IMR-90 (cell line): Measurements from ENCODE around the gene CUEDC2.

Source experiments
- BHLHE40 ChIP-seq: fragments of 150-350 bp; IDR thresholded peaks from 2 replicates; pipeline ENCODE4 v1.6.1; 2016; ENCODE audit warnings: mild to moderate bottlenecking, low read depth, low read length
- CEBPB ChIP-seq: IDR thresholded peaks from 2 replicates; pipeline ENCODE4 v1.6.1; 2012; ENCODE audit warnings: low read depth, low read length, improper control_type of control experiment
- CHD1 ChIP-seq: IDR thresholded peaks from 2 replicates; pipeline ENCODE4 v1.6.1; 2012; ENCODE audit warnings: low read depth, low read length, improper control_type of control experiment
- CTCF ChIP-seq: conservative IDR thresholded peaks from 2 replicates; pipeline ENCODE4 v1.5.1; 2012; ENCODE audit warnings: mild to moderate bottlenecking, low read depth, low read length, improper control_type of control experiment
- MAZ ChIP-seq: IDR thresholded peaks from 2 replicates; pipeline ENCODE4 v1.6.1; 2012; ENCODE audit warnings: low read depth, mild to moderate bottlenecking, low read length, improper control_type of control experiment, moderate library complexity, borderline replicate concordance
- NFE2L2 ChIP-seq: fragments of 150-350 bp; IDR thresholded peaks from 2 replicates; pipeline ENCODE4 v1.6.1; 2016; ENCODE audit warnings: low read depth, mild to moderate bottlenecking, low read length
- POLR2A ChIP-seq: IDR thresholded peaks from 2 replicates; pipeline ENCODE4 v1.6.1; 2012; ENCODE audit warnings: mild to moderate bottlenecking, low read depth, low read length
- RAD21 ChIP-seq: IDR thresholded peaks from 2 replicates; pipeline ENCODE4 v1.6.1; 2012; ENCODE audit warnings: low read length, improper control_type of control experiment
- RCOR1 ChIP-seq: IDR thresholded peaks from 2 replicates; pipeline ENCODE4 v1.6.1; 2012; ENCODE audit warnings: mild to moderate bottlenecking, low read length, improper control_type of control experiment; ENCODE audit not compliant: insufficient replicate concordance
- RFX5 ChIP-seq: IDR thresholded peaks from 2 replicates; pipeline ENCODE4 v1.8.0; 2012; ENCODE audit warnings: low read depth, mild to moderate bottlenecking, low read length, moderate library complexity
- USF2 ChIP-seq: fragments of 150-350 bp; IDR thresholded peaks from 2 replicates; pipeline ENCODE4 v1.6.1; 2017; ENCODE audit warnings: mild to moderate bottlenecking, antibody characterized with exemption, low read length, low read depth
- TF ChIP-seq, protein P1 (sequence below): fragments of 150-350 bp; IDR thresholded peaks from 2 replicates; pipeline ENCODE4 v1.6.1; 2016; ENCODE audit warnings: low read depth, mild to moderate bottlenecking, low read length, moderate library complexity, borderline replicate concordance

DNA sequence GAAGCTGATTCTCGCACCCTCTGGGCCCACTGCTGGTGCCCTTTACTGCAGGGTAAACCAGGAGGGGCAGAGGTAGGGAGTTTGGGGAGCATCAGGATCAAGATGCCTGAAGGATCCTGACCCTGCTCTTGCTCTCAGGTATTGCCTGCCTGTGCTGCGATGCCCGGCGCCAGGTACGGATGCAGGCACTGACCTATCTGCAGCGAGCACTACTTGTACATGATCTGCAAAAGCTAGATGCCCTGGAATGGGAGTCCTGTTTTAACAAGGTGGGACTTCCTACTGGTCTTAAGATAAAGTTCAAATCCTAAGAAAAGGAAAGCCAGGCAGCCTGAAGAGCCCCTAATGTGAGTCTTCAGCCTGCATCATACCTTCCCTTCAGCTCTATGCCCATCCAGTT lies 53.0 kb downstream of the CUEDC2 start:
- no peak for TF ChIP-seq CTCF
- no peak for TF ChIP-seq POLR2A
- no peak for TF ChIP-seq USF2
- TF ChIP-seq CEBPB: no peak
- no peak for TF ChIP-seq RFX5
- TF ChIP-seq RCOR1: no peak
- TF ChIP-seq RAD21: no peak
- TF ChIP-seq MAZ: no peak
- TF ChIP-seq, protein P1, sequence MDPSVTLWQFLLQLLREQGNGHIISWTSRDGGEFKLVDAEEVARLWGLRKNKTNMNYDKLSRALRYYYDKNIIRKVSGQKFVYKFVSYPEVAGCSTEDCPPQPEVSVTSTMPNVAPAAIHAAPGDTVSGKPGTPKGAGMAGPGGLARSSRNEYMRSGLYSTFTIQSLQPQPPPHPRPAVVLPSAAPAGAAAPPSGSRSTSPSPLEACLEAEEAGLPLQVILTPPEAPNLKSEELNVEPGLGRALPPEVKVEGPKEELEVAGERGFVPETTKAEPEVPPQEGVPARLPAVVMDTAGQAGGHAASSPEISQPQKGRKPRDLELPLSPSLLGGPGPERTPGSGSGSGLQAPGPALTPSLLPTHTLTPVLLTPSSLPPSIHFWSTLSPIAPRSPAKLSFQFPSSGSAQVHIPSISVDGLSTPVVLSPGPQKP: no peak
- no peak for TF ChIP-seq BHLHE40
- TF ChIP-seq NFE2L2: no peak
- no peak for TF ChIP-seq CHD1
